ENCODE measurements around the gene SLC7A8. TPM values are rescaled to one million over a fixed set of nuclear protein-coding genes. Genes with fewer than 3 reads are reported as not detected.

SLC7A8 gene
- total and polyA plus RNA-seq, 10 of the 15 experiments (the other 5 are each of a cell fraction or from before 2014, with no cell fraction given): 0.06 to 0.28 (median 0.21) TPM; not detected in 7

DNA sequence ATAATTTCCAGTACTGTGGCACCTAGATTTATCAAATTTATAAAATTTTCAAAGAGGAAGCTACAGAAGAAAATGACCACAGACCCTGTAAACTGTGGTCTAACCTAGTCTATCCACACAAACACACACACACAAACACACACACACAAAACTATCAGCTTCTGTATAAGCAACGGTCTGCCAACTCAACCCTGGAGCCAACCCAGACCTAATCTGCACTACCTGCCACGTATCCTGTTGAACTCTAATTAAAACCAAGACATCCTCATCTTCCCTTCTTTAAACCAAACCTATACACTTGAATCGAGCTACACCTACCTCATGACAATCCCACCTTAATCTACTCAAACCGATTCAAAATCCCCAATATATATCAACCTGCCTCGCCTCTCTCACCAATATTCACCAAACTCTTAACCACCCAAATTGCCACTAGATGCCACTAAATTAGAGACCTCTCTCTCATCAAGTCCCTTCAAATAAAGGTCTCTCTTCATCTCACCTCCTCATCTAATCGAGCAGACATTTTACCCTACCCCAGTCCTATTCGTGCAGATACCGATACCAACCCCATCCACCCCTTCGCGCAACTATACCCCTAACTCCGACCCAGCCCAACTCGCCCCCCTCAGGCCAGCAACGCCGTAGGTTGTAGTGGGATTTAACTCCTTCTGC is 89.3 kb downstream of the SLC7A8 start (continued):
- TF ChIP-seq FOS (IDR thresholded peaks at IDR 0.05; ENCODE audit: borderline replicate concordance, extremely low read depth, insufficient read length): no peak
- peak; percentile 39; the same call in 1 of the 2 replicates for TF ChIP-seq MTA2 (IDR thresholded peaks at IDR 0.05; ENCODE audit: low read depth)
- TF ChIP-seq SRF (IDR thresholded peaks at IDR 0.05; ENCODE audit: low read depth in 2 of 2, low read length in 2 of 2): no peak
- TF ChIP-seq, protein P1, sequence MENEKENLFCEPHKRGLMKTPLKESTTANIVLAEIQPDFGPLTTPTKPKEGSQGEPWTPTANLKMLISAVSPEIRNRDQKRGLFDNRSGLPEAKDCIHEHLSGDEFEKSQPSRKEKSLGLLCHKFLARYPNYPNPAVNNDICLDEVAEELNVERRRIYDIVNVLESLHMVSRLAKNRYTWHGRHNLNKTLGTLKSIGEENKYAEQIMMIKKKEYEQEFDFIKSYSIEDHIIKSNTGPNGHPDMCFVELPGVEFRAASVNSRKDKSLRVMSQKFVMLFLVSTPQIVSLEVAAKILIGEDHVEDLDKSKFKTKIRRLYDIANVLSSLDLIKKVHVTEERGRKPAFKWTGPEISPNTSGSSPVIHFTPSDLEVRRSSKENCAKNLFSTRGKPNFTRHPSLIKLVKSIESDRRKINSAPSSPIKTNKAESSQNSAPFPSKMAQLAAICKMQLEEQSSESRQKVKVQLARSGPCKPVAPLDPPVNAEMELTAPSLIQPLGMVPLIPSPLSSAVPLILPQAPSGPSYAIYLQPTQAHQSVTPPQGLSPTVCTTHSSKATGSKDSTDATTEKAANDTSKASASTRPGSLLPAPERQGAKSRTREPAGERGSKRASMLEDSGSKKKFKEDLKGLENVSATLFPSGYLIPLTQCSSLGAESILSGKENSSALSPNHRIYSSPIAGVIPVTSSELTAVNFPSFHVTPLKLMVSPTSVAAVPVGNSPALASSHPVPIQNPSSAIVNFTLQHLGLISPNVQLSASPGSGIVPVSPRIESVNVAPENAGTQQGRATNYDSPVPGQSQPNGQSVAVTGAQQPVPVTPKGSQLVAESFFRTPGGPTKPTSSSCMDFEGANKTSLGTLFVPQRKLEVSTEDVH (IDR thresholded peaks at IDR 0.05; ENCODE audit: low read depth, partially characterized antibody): no peak
- no peak for TF ChIP-seq JUND (IDR thresholded peaks at IDR 0.05; ENCODE audit: low read depth, low read length)
- no peak for TF ChIP-seq FOXK2 (IDR thresholded peaks at IDR 0.05)
- TF ChIP-seq NFIC (IDR thresholded peaks at IDR 0.05; ENCODE audit: low read depth, low read length): no peak
- TF ChIP-seq ZNF622 (IDR thresholded peaks at IDR 0.05): no peak
- no peak for TF ChIP-seq RBBP5 (conservative IDR thresholded peaks at IDR 0.05)
- peak; percentile 20 to 37 (median 31); a peak in 5 of 6 replicates for TF ChIP-seq CTCF (IDR thresholded peaks at IDR 0.05 in 2 of 3, conservative IDR thresholded peaks at IDR 0.05 in 1 of 3; ENCODE audit: control insufficient read depth in 2 of 3, extremely low read depth in 1 of 3, insufficient read depth in 1 of 3, low read depth in 3 of 3, low read length in 3 of 3)
- TF ChIP-seq YBX1 (IDR thresholded peaks at IDR 0.05): no peak
- TF ChIP-seq, protein P2, sequence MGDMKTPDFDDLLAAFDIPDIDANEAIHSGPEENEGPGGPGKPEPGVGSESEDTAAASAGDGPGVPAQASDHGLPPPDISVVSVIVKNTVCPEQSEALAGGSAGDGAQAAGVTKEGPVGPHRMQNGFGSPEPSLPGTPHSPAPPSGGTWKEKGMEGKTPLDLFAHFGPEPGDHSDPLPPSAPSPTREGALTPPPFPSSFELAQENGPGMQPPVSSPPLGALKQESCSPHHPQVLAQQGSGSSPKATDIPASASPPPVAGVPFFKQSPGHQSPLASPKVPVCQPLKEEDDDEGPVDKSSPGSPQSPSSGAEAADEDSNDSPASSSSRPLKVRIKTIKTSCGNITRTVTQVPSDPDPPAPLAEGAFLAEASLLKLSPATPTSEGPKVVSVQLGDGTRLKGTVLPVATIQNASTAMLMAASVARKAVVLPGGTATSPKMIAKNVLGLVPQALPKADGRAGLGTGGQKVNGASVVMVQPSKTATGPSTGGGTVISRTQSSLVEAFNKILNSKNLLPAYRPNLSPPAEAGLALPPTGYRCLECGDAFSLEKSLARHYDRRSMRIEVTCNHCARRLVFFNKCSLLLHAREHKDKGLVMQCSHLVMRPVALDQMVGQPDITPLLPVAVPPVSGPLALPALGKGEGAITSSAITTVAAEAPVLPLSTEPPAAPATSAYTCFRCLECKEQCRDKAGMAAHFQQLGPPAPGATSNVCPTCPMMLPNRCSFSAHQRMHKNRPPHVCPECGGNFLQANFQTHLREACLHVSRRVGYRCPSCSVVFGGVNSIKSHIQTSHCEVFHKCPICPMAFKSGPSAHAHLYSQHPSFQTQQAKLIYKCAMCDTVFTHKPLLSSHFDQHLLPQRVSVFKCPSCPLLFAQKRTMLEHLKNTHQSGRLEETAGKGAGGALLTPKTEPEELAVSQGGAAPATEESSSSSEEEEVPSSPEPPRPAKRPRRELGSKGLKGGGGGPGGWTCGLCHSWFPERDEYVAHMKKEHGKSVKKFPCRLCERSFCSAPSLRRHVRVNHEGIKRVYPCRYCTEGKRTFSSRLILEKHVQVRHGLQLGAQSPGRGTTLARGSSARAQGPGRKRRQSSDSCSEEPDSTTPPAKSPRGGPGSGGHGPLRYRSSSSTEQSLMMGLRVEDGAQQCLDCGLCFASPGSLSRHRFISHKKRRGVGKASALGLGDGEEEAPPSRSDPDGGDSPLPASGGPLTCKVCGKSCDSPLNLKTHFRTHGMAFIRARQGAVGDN (IDR thresholded peaks at IDR 0.05): no peak
- TF ChIP-seq ASH2L (IDR thresholded peaks at IDR 0.05; ENCODE audit: borderline replicate concordance, low read depth): no peak
- TF ChIP-seq YY1 (IDR thresholded peaks at IDR 0.05; ENCODE audit: low read depth, low read length): no peak
- TF ChIP-seq RCOR1 (conservative IDR thresholded peaks at IDR 0.05; ENCODE audit: low read depth, low read length): no peak
- TF ChIP-seq, protein P3, sequence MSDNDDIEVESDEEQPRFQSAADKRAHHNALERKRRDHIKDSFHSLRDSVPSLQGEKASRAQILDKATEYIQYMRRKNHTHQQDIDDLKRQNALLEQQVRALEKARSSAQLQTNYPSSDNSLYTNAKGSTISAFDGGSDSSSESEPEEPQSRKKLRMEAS (IDR thresholded peaks at IDR 0.05; ENCODE audit: low read depth, low read length): no peak
- TF ChIP-seq, protein P4, sequence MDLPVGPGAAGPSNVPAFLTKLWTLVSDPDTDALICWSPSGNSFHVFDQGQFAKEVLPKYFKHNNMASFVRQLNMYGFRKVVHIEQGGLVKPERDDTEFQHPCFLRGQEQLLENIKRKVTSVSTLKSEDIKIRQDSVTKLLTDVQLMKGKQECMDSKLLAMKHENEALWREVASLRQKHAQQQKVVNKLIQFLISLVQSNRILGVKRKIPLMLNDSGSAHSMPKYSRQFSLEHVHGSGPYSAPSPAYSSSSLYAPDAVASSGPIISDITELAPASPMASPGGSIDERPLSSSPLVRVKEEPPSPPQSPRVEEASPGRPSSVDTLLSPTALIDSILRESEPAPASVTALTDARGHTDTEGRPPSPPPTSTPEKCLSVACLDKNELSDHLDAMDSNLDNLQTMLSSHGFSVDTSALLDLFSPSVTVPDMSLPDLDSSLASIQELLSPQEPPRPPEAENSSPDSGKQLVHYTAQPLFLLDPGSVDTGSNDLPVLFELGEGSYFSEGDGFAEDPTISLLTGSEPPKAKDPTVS (IDR thresholded peaks at IDR 0.05; ENCODE audit: low read depth, low read length): no peak
- no peak for TF ChIP-seq SMC3 (IDR thresholded peaks at IDR 0.05; ENCODE audit: borderline replicate concordance, low read length)
- no peak for TF ChIP-seq IKZF2 (IDR thresholded peaks at IDR 0.05)
- TF ChIP-seq NFYB (IDR thresholded peaks at IDR 0.05; ENCODE audit: insufficient read depth, low read depth, low read length): no peak

Measured in GM12878 (cell line).